GM19397 (cell line): ENCODE data around the gene HES1.
"Not testable (repeated sequence)": the region's sequence is repeated elsewhere in the genome, so short reads cannot be mapped to it uniquely, and the experiment has no call there.

Source experiments
- ATAC-seq: cut with Tn5 transposase; IDR thresholded peaks from one replicate; pipeline ENCODE4 v1.9.1; 2021; ENCODE audit warnings: mild to moderate bottlenecking, moderate library complexity; ENCODE audit not compliant: unreplicated experiment

The HES1 gene, protein sequence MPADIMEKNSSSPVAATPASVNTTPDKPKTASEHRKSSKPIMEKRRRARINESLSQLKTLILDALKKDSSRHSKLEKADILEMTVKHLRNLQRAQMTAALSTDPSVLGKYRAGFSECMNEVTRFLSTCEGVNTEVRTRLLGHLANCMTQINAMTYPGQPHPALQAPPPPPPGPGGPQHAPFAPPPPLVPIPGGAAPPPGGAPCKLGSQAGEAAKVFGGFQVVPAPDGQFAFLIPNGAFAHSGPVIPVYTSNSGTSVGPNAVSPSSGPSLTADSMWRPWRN

DNA sequence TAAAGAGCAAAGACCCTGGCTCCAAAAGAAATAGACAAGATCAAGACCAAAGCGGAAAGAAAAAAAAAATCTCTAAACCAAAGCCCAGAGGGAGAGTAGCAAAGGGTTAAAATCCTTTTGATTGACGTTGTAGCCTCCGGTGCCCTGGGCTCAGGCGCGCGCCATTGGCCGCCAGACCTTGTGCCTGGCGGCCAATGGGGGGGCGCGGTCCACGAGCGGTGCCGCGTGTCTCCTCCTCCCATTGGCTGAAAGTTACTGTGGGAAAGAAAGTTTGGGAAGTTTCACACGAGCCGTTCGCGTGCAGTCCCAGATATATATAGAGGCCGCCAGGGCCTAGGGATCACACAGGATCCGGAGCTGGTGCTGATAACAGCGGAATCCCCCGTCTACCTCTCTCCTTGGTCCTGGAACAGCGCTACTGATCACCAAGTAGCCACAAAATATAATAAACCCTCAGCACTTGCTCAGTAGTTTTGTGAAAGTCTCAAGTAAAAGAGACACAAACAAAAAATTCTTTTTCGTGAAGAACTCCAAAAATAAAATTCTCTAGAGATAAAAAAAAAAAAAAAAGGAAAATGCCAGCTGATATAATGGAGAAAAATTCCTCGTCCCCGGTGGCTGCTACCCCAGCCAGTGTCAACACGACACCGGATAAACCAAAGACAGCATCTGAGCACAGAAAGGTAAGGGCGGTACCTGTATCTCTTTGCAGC, at the start of gene HES1:
Gene HES1, plus strand, starts transcription at position 343 of the 713 bp plus-strand sequence. Its CDS starts 233 bp downstream, at position 576.
- ATAC-seq, result peak; percentile 17

DNA sequence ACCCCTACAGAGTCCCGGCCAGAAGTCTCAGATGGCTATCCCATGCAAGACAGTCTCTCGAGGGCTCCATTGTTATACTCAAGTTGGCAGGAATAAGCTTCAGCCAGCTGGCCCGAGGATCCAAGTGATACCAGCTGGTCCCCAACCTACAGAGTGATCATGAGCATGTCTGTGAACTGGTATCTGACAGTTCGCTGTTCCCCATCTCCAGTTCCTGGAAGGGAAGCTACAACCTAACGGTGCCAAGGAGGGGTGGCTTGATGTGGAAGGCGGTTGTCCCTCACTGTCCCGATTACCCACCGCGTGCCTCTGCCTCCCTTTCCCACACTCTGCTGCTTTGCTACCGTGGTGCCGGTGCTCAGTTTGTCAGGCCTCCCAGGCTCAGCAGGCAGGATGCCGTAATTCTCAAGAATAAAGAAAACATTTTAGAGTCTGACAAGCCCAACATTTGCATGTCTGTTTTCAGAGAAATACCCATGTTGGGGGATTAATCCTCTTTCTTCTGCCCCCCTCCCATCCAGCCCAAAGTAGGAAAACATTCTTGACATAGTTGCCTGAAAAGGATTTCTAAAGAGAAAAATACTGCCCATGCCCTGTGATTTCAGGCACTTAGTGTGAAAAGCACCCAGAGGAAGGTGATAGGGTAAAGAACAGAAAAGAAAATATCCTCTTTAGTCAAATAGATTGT, 49.4 kb upstream of the HES1 start:
- no peak for ATAC-seq

DNA sequence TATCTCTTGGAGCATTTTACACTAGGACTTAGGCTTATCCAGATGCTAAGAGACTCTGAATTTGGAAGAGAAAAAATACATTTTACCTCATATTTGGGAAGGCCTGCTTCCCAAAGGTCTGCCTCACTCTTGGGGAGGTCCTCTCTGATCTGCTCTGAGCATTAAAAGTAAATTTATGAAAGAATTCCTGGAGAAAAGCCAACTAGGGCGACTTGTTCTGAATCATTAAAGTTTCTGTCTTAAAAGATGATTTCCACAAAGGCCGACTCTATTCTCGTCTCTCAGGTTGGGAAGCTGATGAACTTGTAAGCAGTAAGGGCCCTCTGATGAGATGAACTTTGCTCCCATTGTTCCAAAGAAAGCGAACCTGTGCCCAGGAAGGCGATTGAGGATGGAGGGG, 48.7 kb upstream of the HES1 start:
- no peak for ATAC-seq

DNA sequence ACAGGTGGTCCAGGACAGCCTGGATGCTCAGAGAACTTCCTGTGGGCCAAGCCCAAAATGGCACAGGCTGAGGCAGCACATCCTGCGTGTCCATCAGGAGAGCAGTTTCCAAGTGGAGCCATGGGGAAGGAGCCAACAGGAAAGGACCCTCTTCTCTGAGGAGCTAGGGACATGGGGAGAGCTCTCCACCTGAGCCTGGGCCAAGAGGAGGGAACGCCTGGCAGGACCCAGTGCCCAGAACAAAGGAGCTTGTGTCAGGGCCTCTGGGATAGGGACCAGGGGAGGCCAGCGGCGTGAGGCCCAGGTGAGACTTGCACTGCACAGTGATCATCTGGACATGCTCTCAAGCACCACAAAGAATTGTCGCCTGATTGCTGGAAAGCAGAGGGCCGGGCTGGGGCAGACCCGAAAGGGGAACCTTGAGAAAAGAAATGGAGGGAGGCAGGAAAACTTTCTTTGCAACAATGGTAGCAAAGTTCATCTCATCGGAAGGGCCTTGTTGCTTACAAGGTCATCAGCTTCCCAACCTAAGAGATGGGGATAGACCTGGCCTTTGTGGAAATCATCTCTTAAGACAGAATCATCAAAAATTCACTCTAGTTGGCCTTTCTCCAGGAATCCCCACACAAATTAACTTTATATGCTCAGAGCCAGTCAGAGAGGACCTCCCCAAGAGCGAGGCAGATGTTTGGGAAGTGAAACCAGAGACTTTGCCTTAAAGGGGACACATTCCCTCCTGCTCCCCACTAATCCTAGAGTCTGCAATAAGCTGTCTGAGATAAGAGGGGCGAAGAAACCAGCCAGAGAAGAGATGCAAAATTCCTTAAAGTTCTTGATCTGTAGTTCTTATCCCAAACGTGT, 47.7 kb upstream of the HES1 start:
- no peak for ATAC-seq

DNA sequence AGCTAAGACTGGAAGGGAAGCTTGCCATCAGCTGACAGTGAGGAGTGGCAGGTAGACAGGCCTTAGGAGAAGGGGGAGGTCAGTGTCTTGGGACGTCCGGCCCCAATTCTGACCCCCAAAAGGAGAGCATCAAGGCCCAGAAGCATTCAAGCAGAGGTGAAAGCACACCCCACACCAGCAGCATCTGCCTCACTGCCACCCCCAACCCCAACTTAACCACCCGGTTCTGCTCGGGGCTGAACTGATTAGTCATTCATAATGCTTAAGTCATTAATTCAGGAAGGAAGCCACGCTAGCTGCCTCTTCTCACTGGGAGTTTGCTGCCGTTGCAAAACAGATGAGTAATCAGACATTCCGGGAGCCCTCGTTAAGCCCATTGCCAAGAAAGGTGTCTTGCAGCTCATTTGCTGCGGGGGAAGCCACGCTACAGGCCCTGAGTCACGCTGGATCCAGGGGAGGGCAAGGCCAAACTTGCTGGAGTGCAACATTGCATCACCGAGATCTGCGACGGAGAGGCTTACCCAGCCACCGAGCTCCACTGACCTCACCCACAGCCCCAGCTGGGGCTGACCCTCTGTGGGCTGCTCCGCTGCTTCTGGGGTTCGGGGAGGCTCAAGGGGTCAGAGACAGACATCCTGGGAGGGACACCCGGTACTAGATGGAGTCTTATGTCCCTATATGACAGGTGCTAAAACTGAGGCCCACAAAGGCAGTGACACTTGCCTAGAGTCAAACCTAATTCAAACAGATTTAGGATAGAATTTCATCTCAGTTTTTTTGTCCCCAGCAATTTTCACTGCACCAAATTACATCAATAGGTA, 46.4 kb upstream of the HES1 start:
- no peak for ATAC-seq

DNA sequence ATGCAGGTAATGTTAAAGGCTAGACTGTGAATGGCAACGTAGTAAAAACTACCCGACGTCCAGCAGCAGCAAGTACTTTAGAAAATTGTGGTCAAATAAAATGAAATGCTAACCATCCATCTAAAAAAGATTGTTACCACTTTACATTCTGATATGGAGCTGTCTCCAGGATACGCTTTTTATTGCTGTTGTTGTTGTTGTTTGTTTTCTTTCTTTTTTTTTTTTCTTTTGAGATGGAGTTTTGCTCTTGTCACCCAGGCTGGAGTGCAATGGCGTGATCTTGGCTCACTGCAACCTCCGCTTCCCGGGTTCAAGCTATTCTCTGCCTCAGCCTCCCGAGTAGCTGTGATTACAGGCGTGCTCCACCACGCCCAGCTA, 45.8 kb upstream of the HES1 start:
- ATAC-seq, result not testable (repeated sequence)

DNA sequence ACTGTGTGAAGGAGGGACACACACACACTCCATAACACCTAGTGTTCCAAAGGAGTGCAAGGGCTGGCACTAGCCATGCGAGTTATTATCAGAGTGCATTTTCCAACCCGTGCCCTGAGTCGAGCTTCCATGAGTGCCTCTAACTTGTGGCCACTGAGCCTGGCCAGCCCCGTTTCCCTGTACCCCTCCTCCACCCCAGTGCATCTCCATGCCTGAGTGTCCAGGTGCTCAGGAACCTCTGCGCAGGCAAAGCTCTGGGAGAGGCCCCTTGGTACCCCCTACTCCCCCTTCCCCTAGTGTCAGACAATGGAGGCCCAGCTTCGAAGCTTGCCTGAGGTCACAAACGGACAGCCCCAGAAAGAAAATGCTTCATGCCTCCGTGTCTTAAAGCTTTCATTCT, 45.2 kb upstream of the HES1 start:
- no peak for ATAC-seq

DNA sequence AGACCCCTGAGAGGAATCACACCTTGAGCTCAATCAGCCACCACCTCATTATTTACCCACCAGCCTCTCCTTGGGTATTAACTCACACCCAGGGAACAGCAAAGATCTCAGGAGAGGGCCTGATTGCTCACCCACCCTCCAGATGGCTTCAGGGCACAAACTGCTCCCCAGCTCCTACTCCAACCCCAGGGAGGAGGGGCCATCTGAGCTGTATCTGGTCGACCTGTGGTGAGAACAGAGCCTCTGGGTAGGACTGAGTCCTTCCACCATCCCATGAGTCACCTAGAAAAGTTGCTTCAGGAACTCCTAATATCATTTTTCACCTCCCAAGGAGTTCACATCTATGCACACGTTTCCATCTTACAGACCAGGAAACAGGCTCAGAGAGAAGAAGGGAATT, 44.8 kb upstream of the HES1 start:
- ATAC-seq, result no peak

DNA sequence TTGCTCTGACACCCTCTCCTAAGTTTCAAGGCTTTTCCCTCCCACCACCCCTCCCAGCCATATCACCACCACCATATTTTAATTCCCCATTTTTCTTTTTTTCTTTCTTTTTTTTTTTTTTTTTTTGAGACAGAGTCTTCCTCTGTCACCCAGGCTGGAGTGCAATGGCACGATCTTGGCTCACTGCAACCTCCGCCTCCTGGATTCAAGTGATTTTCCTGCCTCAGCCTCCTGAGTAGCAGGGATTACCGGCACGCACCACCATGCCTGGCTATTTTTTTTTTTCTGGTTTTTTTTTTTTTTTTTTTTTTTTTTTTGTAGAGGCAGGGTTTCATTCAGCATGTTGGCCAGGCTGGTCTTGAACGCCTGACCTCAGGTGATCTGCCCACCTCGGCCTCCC, 44.1 kb upstream of the HES1 start:
- ATAC-seq, result not testable (repeated sequence)

DNA sequence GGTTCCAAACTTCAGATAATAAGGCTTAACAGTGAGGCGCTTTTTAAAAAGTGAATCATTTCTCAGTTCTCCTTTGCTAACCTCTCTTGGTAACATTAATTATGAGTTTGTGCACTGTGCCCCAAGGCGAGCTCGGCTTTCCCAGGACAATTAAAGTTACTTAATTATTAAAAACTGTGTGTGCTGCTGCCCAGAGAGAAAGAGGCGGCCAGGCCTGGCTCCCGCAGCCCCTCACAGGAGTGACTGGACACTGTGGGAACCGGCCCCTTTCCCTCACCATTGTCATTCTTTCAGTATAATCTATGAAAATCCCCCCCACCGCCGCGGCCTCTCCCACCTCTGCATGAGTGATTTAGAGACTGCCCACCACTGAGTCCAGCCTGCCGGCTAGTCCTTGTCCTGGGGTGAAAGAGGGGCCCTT, 43.1 kb upstream of the HES1 start:
- no peak for ATAC-seq

DNA sequence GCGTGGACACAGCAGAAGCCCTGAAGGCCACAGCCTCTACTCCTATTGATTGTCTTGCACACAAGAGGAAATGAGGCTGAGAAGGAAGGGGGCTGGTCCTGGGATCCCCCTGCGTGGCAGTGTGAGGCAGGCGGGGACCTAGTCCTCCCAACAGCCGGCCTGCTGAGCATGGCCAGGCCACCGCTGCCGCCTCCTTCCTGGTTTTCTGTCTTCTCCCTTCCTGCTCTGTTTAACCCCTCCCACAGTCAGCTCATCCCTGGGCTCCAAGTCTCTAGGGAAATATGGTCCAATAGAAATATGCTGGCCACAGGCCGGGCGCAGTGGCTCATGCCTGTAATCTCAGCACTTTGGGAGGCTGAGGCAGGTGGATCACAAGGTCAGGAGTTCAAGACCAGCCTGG, 42.1 kb upstream of the HES1 start:
- ATAC-seq, result no peak

DNA sequence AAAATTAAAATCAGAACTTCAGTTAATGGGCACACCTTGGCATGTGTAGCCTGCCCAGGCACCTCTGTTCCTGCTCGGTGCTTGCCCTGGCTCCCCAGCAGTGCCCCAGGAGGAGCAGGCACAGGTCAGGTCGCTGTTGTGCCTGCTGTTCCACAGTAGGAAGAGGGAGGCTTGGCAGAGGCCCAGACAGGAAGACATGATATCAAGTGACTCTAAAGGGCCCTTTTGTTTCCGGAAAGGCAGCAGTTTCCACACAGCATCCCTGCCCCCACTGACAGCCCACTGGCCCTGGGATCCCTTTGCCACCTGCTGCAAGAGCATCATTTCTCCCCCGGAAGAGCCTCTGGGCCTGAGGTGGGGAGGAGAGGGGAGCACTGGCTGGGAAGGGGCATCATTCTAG, 40.5 kb upstream of the HES1 start:
- ATAC-seq, result no peak

DNA sequence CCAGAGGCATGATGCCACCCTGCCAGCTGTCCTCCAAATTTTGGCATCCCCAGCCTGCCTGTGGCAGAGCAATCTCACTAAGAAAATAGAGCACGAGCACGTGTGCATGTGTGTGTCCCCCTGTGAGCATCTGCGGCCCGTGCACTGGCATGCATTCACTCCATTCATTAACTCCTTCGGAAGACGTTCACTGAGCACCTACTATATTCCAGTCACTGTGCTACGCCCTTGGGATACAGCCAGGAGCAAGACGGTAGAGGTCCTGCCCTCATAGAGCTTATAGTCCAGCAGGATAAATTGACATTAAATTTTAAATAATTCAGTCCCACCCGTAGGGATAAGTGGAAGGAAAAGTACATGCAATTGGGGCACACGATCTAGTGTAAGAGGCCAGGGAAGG, 40.0 kb upstream of the HES1 start:
- no peak for ATAC-seq

DNA sequence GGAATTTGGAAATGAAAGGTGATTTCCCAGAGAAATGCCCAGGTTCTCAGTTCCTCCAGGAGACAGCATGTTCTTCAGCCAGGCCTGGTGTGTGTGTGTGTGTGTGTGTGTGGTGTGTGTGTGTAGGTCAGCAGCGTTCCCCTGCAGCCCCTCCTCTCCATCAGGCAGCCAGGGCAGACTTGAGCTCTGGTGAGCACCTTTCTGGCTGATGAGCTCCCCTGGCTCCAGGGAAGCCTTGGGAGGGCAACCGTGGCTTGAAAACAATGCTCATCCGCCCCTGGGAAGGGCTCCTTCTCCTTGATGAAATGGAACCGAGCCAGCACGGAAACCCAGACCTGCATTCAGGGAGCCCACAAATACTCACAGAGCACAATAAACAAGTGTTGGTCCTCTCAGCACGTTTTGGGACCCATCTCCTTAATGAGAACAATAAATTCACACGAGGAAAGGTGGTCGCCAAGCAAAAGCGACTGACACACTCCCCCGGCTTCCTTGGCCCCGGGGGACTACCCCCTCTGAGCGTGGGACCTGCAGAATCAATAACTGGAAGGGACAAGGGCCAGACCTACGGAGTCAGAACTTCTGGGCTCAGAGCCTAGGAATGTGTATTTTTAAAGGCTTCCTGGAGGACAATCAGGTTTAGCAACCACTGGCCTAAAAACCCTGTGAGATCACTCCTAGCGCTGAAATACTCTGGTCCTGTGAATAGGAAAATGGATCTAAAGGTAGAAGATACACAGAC, 38.6 kb upstream of the HES1 start:
- no peak for ATAC-seq

DNA sequence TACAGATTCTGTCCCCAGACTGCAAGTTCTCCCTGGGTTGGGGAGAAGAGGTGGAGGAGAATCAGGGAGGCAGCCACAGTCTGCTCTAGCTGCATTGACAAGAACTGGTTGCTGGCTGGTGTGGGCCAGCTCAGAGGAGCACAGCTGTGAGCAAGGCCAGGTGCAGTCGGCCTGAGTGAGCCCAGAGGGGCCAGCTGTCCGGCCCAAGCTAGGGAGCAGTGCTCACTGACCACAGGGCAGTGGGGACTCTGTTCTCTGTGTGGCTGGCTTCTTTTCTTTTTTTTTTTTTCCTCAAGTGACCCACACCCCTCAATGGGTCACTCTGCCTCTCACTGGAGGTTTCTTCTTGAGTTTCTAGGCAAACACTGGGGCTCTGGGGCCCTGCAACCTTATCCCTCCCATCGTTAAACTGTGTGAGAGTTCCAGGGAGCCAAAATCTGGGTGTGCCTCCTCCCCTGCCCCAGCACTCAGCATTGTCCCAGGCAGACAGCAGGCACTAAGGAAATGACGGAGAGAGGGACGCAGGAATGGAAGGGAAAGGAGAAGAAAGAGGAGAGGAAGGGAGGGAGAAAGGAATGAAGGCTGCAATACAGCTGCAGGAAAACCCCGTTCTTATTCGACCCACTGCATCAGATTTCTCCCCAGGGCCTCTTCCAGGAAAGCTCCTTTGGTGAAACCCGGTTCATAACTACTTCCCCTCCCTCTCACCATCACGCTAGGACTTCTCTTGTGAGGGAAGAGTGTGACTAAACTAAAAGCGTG, 37.7 kb upstream of the HES1 start:
- ATAC-seq, result no peak

DNA sequence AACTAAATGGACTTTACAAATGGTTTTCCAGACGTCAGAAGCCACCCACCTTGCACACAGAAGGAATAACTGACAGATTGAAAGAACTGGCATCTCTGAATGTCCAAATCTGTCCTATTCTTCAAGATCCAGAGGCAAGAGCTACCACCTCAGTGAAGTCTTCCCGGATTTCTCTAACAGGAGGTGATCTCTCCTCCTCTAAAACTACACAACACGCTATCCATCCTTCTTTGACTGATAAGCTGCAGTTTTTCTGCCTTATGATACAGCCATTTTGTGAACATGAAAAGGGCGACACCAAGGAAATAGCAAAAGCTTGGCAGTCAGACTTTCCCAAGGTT, 37.1 kb upstream of the HES1 start:
- ATAC-seq, result no peak

DNA sequence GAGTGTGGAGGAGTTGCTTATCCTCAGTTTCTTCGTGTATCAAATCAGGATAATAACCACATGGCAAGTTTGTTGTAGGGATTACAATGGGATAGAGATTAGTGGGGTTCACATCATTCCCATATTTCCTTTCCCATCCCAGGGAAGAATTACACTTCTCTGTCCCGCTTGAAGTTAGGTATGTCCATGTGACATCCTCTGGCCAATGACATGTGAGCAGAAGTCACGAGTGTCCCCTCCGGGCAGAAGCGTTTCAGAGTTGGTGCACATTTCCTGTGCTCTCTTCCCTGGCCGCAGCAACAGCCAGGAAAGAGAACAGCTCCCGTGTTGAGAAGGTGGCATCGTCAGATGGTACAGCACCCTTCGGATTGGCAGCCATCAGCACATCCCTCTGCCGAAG, 36.7 kb upstream of the HES1 start:
- no peak for ATAC-seq

DNA sequence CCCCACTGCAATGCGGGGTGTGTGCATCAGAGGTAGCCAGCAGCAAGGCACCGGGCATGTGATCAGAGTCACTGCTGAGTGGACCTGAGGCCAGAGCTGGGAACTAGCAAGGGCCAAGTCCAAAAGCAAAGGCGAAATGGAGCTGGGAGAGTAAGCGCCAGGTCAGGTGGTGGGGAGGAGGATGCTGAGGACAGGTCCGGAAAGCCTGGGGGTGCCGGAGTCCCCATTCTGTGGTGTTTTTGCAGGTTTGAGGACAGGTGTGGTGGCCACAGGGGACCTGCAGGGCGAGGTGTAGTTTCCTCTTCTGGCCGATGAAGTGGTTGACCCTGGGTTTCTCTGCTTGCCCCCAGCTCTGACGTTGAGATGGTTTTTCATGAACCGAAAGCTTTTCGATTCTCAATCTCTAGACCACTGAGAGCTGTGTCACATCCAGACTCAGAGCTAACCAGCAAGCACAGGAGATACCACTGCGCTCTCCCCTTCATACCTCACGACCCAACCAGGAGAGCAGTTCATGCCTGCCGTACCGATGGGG, 35.0 kb upstream of the HES1 start:
- ATAC-seq, result peak; percentile 70
